Measurements from ENCODE around the gene PLEKHD1. TPM values are rescaled to one million over a fixed set of nuclear protein-coding genes. Genes with fewer than 3 reads are reported as not detected.
A peak's percentile ranks its signal among the peaks of the same experiment; 100 is the strongest.
"Not testable (repeated sequence)": the region's sequence is repeated elsewhere in the genome, so short reads cannot be mapped to it uniquely, and the experiment has no call there.

Gene PLEKHD1
- total and polyA plus RNA-seq, 4 experiments from 2014 or later = 0.13 to 0.32 (median 0.30) TPM; not detected in 1

DNA sequence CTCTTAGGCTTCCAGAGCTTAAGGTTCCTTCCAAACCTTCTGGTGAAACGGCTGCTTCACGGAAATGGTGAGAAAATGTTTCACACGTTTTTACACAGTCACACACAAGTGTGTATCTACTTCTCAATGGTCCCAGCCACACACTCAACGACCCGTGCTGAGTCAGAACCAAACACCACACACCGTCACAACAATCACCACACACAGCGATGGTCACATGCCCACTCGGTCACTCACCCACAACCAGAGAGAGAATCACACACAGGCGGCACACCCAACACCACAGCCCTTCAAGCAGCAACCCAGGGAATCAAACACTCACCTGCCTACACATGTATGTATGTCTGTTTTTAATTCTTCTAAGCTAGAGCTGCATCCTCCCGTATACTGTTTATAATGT, 12.6 kb upstream of the PLEKHD1 start:
- H3K27me3 Mint-ChIP-seq = peaks cover 0 to 1% of the 10 kb centered on the region in 2 donors
- peaks cover 0 to 3% (median 0%) of the 10 kb centered on the region in 8 donors for H3K9me3 Mint-ChIP-seq
- CTCF ChIA-PET (ENCODE audit: partially characterized antibody) = interaction anchor here (0.9 to 1.9 kb wide), 3 partner anchors 10 to 229 kb away, joined by 3 to 8 read pairs (median 3); no protein-coding TSS in a partner anchor
- H3K27me3 ChIP-seq (ENCODE audit: insufficient read depth, low read length) = no peaks in the 10 kb centered on the region
- peaks cover 2 to 10% of the 10 kb centered on the region in 2 donors for H3K36me3 Mint-ChIP-seq
- H3K27ac Mint-ChIP-seq = no peak overlapping the region
- intact Hi-C loops (cut with micrococcal nuclease) = no loop called here
- DNase-seq = no peak
- no peaks in the 10 kb centered on the region for H3K4me1 ChIP-seq (ENCODE audit: insufficient read depth, low read length)
- no peaks in the 10 kb centered on the region for H3K9me3 ChIP-seq (ENCODE audit: control insufficient read depth in 1 of 2, low read length in 2 of 2)
- H3K27ac ChIP-seq (ENCODE audit: low read depth, low read length) = no peak overlapping the region
- no peaks in the 10 kb centered on the region for H3K36me3 ChIP-seq (ENCODE audit: insufficient read depth, low read length)
- H3K4me3 ChIP-seq (ENCODE audit: low read length in 2 of 2) = no peak overlapping the region
- POLR2A ChIA-PET (ENCODE audit: partially characterized antibody) = no interaction called here
- H3K4me3 Mint-ChIP-seq = no peak overlapping the region
- no peaks in the 10 kb centered on the region for H3K4me1 Mint-ChIP-seq

DNA sequence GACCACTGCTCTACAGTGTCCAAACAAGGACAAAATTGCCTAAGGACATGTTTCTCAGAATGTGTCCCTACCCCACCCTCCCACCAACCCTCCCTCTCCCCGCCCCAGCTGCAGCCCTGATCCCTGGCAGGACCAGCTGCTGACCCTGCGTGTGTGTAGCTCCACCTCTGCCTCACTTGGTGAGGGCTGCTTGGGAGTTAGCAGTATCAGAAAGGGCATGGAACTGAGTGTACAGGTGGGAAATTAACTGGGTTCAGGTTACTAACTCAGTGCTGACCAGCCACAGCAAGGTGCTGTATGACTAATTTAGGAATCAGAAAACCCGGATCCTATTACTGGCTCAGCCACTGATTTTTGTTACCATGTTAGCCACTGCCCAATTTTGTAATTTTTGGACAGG, 11.3 kb upstream of the PLEKHD1 start:
- peaks cover 0 to 3% (median 0%) of the 10 kb centered on the region in 8 donors for H3K9me3 Mint-ChIP-seq
- intact Hi-C loops (cut with micrococcal nuclease) = no loop called here
- POLR2A ChIA-PET (ENCODE audit: partially characterized antibody) = no interaction called here

DNA sequence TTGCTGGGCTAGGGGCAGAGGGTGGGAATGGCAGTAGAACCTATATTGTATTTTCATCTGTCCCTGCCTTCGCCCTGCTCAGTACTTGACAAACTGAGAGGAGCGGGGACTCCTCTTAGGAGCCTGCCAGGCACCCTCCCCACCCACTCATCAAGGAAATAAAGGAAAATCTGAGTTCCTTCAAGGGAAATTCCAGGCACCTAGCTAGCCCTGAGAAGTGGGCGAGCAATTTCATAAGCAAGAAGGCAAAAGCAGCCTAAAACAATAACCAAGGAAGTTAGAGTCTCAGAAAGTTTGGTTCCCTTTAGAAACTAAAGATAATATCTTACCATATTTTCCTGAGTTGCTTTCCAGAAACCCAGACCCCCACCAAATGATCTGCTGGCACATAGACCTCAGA, 10.6 kb upstream of the PLEKHD1 start:
- intact Hi-C loops (cut with micrococcal nuclease) = no loop called here
- H3K27me3 Mint-ChIP-seq = peaks cover 0 to 1% of the 10 kb centered on the region in 2 donors
- Histone ChIP-seq H3K4me1 (ENCODE audit: insufficient read depth, low read length) (no peaks in the 10 kb centered on the region), H3K27me3 (ENCODE audit: insufficient read depth, low read length) (no peaks in the 10 kb centered on the region), H3K36me3 (ENCODE audit: insufficient read depth, low read length) (no peaks in the 10 kb centered on the region), H3K9me3 (ENCODE audit: control insufficient read depth in 1 of 2, low read length in 2 of 2) (no peaks in the 10 kb centered on the region), H3K27ac (ENCODE audit: low read depth, low read length) (no peak overlapping the region), H3K4me3 (ENCODE audit: low read length in 2 of 2) (no peak overlapping the region)
- no peak for DNase-seq
- no peak overlapping the region for H3K4me3 Mint-ChIP-seq
- H3K27ac Mint-ChIP-seq = no peak overlapping the region
- ChIA-PET POLR2A (ENCODE audit: partially characterized antibody) (no interaction called here), CTCF (ENCODE audit: partially characterized antibody) (no interaction called here)
- H3K4me1 Mint-ChIP-seq = no peaks in the 10 kb centered on the region
- peaks cover 0 to 3% (median 0%) of the 10 kb centered on the region in 8 donors for H3K9me3 Mint-ChIP-seq
- H3K36me3 Mint-ChIP-seq = peaks cover 2 to 10% of the 10 kb centered on the region in 2 donors

More for the DNA sequence above, 11.3 kb upstream of the PLEKHD1 start:
- CTCF ChIA-PET (ENCODE audit: partially characterized antibody) = no interaction called here
- H3K4me3 ChIP-seq (ENCODE audit: low read length in 2 of 2) = no peak overlapping the region
- H3K27me3 ChIP-seq (ENCODE audit: insufficient read depth, low read length) = no peaks in the 10 kb centered on the region
- Mint-ChIP-seq H3K4me3 (no peak overlapping the region), H3K4me1 (no peaks in the 10 kb centered on the region), H3K27ac (no peak overlapping the region), H3K36me3 (peaks cover 2 to 10% of the 10 kb centered on the region in 2 donors), H3K27me3 (peaks cover 0 to 1% of the 10 kb centered on the region in 2 donors)
- no peaks in the 10 kb centered on the region for H3K36me3 ChIP-seq (ENCODE audit: insufficient read depth, low read length)
- no peak for DNase-seq
- H3K4me1 ChIP-seq (ENCODE audit: insufficient read depth, low read length) = no peaks in the 10 kb centered on the region
- no peak overlapping the region for H3K27ac ChIP-seq (ENCODE audit: low read depth, low read length)
- H3K9me3 ChIP-seq (ENCODE audit: control insufficient read depth in 1 of 2, low read length in 2 of 2) = no peaks in the 10 kb centered on the region

DNA sequence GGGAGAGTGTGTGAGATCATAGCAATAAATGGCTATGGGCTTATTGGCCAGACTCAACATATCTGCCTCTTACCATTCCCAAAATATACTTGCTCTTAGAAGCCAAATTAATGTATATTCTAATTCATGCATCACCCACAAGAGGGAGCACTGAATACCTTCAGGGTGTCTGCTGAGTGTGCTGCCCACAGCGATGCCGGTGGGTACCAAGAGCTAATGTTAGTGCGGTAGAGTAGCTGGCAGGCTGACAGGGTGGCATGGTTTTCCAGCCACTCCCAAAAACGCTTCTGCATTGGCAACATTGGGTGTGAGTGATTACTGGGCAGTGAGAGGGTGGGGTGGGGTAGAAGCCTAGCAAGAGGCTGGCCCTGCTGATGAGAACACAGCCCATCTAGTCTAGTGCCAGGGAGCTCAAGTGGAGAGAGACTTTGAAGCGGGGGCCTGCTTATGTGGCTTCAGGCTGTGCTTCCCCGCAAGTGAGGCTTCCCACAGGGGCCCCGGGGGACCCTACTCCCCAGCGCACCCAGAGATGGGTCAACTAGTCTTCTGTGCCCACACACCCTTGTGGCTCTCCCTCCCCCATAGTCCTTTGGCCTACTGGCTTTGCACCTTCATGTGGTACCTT, 9.2 kb upstream of the PLEKHD1 start:
- H3K27ac ChIP-seq (ENCODE audit: low read depth, low read length) = no peak overlapping the region
- Mint-ChIP-seq H3K4me3 (no peak overlapping the region), H3K36me3 (peaks cover 2 to 10% of the 10 kb centered on the region in 2 donors), H3K27ac (peak overlapping the region in 1 of 7 donors; percentile 58), H3K27me3 (peaks cover 2 to 7% of the 10 kb centered on the region in 2 donors), H3K9me3 (peaks cover 0 to 3% (median 0%) of the 10 kb centered on the region in 8 donors), H3K4me1 (no peaks in the 10 kb centered on the region)
- DNase-seq = no peak
- ChIA-PET CTCF (ENCODE audit: partially characterized antibody) (interaction anchor here (0.8 kb wide), 1 partner anchor 16 kb away, joined by 4 read pairs; no protein-coding TSS in a partner anchor), POLR2A (ENCODE audit: partially characterized antibody) (no interaction called here)
- no peaks in the 10 kb centered on the region for H3K9me3 ChIP-seq (ENCODE audit: control insufficient read depth in 1 of 2, low read length in 2 of 2)
- no peaks in the 10 kb centered on the region for H3K36me3 ChIP-seq (ENCODE audit: insufficient read depth, low read length)
- intact Hi-C loops (cut with micrococcal nuclease) = loop anchor here (1.0 kb wide), 1 partner anchor 99 kb away; the partner anchor contains the start of gene CCDC177
- H3K4me3 ChIP-seq (ENCODE audit: low read length in 2 of 2) = no peak overlapping the region
- H3K4me1 ChIP-seq (ENCODE audit: insufficient read depth, low read length) = no peaks in the 10 kb centered on the region
- H3K27me3 ChIP-seq (ENCODE audit: insufficient read depth, low read length) = no peaks in the 10 kb centered on the region

DNA sequence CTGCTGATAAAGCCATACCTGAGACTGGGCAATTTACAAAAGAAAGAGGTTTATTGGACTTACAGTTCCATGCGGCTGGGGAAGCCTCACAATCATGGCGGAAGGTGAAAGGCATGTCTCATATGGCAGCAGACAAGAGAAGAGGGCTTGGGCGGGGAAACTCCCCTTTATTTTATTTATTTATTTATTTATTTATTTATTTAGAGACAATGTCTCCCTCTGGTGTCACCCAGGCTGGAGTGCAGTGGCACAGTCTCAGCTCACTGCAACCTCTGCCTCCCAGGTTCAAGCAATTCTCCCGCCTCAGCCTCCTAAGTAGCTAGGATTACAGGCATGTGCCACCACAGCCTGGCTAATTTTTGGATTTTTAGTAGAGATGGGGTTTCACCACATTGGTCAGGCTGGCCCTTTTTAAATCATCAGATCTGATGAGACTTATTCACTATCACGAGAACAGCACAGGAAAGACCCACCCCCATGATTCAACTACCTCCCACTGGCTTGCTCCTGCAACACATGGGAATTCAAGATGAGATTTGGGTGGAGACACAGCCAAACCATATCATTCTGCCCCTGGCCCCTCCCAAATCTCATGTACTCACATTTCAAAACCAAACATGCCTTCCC, 7.6 kb upstream of the PLEKHD1 start:
- H3K4me3 ChIP-seq (ENCODE audit: low read length in 2 of 2); H3K9me3 Mint-ChIP-seq; H3K27ac ChIP-seq (ENCODE audit: low read depth, low read length); POLR2A ChIA-PET (ENCODE audit: partially characterized antibody); H3K4me1 Mint-ChIP-seq; H3K36me3 ChIP-seq (ENCODE audit: insufficient read depth, low read length); H3K4me1 ChIP-seq (ENCODE audit: insufficient read depth, low read length); DNase-seq; H3K27me3 Mint-ChIP-seq; H3K27me3 ChIP-seq (ENCODE audit: insufficient read depth, low read length); H3K4me3 Mint-ChIP-seq; intact Hi-C loops (cut with micrococcal nuclease); H3K36me3 Mint-ChIP-seq; H3K9me3 ChIP-seq (ENCODE audit: control insufficient read depth in 1 of 2, low read length in 2 of 2): not testable (repeated sequence)
- H3K27ac Mint-ChIP-seq = peak overlapping the region in 1 of 7 donors; percentile 10
- CTCF ChIA-PET (ENCODE audit: partially characterized antibody) = interaction anchor here (0.7 kb wide), 1 partner anchor 229 kb away, joined by 3 read pairs; no protein-coding TSS in a partner anchor

DNA sequence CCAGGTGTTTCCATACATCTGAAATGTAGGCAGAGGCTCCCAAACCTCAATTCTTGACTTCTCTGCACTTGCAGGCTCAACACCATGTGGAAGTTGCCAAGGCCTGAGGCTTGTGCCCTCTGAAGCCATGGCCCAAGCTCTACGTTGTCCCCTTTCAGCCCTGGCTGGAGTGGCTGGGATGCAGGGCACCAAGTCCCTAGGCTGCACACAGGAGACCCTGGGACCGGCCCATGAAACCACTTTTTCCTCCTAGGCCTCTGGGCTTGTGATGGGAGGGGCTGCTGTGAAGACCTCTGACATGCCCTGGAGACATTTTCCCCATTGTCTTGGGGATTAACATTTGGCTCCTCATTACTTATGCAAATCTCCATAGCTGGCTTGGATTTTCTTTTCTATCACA, 6.5 kb upstream of the PLEKHD1 start:
- H3K4me3 ChIP-seq (ENCODE audit: low read length in 2 of 2); H3K4me1 Mint-ChIP-seq; H3K36me3 Mint-ChIP-seq; H3K9me3 Mint-ChIP-seq; H3K9me3 ChIP-seq (ENCODE audit: control insufficient read depth in 1 of 2, low read length in 2 of 2); H3K27me3 ChIP-seq (ENCODE audit: insufficient read depth, low read length); H3K36me3 ChIP-seq (ENCODE audit: insufficient read depth, low read length); H3K27ac ChIP-seq (ENCODE audit: low read depth, low read length); DNase-seq; H3K4me3 Mint-ChIP-seq; H3K27ac Mint-ChIP-seq; CTCF ChIA-PET (ENCODE audit: partially characterized antibody); intact Hi-C loops (cut with micrococcal nuclease); POLR2A ChIA-PET (ENCODE audit: partially characterized antibody); H3K4me1 ChIP-seq (ENCODE audit: insufficient read depth, low read length): not testable (repeated sequence)
- peaks cover 3 to 11% of the 10 kb centered on the region in 2 donors for H3K27me3 Mint-ChIP-seq

DNA sequence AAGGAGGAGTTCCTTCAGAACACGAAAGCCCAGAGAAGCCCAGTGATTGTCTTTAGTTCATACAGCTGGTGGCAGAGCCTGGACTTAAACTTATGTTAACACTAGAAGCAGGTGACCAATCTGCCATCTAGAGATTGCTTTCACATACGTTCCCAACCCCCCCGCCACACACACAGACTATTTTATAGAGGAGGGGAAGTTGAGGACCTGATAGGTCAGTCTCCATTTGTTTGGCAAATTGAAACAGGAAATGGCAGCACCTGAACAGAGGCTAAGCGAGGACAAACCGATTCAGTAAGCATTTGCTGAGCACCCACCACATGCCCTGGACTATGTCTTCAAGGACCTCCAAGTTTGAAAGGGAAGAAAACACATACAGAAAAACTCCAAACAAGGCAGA, 4.8 kb upstream of the PLEKHD1 start:
- Histone ChIP-seq H3K9me3 (ENCODE audit: control insufficient read depth in 1 of 2, low read length in 2 of 2) (no peaks in the 10 kb centered on the region), H3K27ac (ENCODE audit: low read depth, low read length) (no peak overlapping the region), H3K36me3 (ENCODE audit: insufficient read depth, low read length) (no peaks in the 10 kb centered on the region), H3K4me1 (ENCODE audit: insufficient read depth, low read length) (no peaks in the 10 kb centered on the region), H3K27me3 (ENCODE audit: insufficient read depth, low read length) (peaks cover 3% of the 10 kb centered on the region), H3K4me3 (ENCODE audit: low read length in 2 of 2) (no peak overlapping the region)
- no peak for DNase-seq
- Mint-ChIP-seq H3K4me1 (peaks cover 0 to 7% (median under 1%) of the 10 kb centered on the region in 4 donors), H3K27ac (no peak overlapping the region), H3K4me3 (no peak overlapping the region), H3K36me3 (no peaks in the 10 kb centered on the region), H3K27me3 (peaks cover 9 to 15% of the 10 kb centered on the region in 2 donors), H3K9me3 (peaks cover 0 to 3% (median 0%) of the 10 kb centered on the region in 8 donors)
- ChIA-PET POLR2A (ENCODE audit: partially characterized antibody) (no interaction called here), CTCF (ENCODE audit: partially characterized antibody) (no interaction called here)
- intact Hi-C loops (cut with micrococcal nuclease) = no loop called here
